ENCODE measurements around the gene HAPLN3.

The HAPLN3 gene

DNA sequence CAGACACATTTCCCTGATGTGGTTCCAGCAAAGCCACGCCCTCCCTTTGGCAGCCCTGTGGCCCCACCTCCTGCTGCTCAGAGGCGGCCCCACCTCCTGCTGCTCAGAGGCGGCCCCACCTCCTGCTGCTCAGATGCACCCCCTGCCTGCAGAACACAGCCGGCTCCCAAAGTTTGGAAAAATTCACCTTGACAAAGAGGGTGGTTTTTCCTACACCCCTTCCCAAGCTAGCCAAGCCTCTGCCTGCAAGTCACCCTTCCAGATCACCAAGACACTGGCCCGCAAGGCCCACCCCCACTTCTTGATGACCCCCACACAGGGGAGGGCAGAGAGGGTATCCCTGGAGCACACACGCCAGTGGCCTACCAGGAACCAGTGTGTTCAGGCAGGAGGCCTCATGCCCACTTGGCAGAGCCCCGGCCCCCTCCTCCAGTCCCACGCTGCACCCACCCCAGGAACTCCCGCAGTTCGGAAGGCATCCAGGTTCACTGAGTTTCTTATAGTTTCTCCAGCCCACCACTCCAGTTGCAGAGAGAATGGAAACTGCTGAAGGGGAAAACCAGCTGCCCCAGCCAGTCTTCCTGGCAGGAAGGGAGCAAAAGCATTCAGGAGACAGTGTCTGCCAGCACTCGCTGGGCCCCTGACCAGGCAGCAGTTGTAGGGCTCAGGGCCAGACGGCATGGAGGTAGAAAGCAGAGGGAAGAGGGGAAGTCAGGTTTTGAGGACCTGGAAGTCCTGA lies 2.3 kb upstream of the HAPLN3 start:
- in situ Hi-C loops (cut with HindIII; ENCODE audit: low sequenced_read_pairs), result no loop called here

DNA sequence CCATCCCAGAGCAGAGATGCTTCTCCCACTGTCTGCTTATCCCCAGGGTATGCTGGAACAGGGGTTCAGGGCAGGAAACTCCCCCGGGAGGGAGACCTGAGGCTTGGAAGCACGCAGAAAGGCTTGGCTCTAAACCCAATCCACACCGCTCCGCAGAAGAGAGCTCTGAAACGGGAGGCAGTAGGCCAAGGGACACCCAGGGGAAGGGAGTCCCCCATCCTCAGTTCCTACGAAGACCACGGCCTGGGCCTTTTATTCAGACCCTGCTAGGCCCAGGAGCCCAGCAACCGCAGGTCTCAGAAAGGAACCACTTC lies 1.8 kb upstream of the HAPLN3 start:
- in situ Hi-C loops (cut with HindIII; ENCODE audit: low sequenced_read_pairs), result no loop called here

DNA sequence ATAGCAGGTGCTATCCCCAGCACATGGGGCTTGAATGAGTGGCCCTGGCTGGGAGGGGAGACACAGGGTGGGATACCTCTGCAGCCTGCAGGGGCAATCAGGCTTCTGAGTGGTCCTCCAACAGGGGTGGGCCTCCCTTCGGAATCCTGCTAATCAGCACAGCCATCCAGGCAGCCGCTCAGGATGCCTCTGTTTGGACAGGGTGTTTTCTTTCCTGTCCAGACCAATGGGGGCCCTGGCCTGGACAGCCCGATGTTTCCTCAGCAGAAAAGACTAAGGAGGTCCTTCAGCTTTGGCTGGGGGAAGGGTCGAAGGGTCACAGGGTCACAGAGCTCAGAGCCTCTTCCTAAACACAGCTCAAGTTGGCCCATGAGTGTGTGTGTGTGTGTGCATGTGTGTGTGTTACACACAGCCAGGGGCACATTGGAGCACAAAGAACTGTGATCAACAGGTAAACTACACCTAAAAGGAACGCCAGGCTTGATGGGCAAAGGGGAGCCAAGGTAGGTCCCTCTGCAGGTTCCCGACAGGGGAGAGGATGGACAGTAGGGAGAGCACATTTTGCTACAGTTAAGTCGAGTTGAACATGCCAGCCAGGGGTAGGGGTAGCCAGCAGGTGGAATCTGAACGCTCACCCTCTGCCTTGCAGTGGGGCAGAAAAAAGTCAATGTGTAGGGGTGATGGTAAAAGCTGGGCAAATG lies 1.1 kb upstream of the HAPLN3 start:
- in situ Hi-C loops (cut with HindIII; ENCODE audit: low sequenced_read_pairs), result no loop called here

GRCh38 chr15:88894348-88894818 lies 961 bp downstream of the HAPLN3 start:
- in situ Hi-C loops (cut with HindIII; ENCODE audit: low sequenced_read_pairs), result no loop called here

- in situ Hi-C loops (cut with HindIII; ENCODE audit: low sequenced_read_pairs), result no loop called here
Measured at GRCh38 chr15:88891540-88892254, 3.6 kb downstream of the HAPLN3 start.

DNA sequence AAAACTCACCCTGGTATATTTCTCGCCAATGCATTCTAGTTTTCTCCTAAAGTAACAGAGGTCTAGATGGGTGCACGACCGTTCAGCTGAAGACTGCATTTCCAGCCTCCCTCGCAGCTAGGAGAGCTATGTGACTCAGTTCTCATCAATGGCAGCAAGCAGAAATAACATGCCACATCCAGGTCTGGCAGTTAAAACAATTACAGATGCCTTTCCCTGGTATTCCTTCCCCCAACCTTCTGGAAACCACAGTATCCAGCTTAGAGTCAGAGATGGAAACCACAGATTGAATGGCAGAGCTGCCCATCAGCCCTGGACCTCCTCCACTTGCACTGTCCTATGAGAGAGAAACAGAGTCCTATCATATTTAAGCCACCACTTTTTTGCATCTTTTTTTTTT lies 4.8 kb downstream of the HAPLN3 start:
- in situ Hi-C loops (cut with HindIII; ENCODE audit: low sequenced_read_pairs), result no loop called here

- in situ Hi-C loops (cut with HindIII; ENCODE audit: low sequenced_read_pairs), result no loop called here
Measured at GRCh38 chr15:88888719-88889118, 6.6 kb downstream of the HAPLN3 start.

DNA sequence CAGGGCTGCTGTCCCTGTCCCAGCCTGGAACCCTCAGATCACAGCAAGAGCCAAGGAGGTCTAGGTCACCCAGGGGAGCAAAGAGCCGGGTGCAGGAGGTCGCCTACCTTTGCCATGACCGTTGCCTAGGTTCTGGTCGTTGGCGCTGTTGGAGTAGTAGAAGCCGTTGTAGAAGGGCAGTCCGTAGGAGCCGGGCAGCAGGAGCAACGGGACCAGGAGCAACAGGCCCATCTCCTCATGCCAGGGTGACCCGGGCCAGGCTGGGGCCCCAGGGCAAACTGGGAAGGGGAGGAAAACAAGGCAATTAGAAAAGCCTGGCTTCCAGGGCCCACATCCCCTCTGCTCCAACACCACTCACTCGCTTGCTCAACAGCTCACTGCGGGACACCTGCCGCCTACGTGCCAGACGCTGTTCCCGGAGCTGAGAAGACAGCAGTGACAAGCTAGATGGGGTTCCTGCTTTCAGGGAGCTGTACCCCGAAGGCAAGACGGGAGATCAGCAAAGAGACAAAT lies 8.2 kb downstream of the HAPLN3 start:
- in situ Hi-C loops (cut with HindIII; ENCODE audit: low sequenced_read_pairs), result no loop called here

DNA sequence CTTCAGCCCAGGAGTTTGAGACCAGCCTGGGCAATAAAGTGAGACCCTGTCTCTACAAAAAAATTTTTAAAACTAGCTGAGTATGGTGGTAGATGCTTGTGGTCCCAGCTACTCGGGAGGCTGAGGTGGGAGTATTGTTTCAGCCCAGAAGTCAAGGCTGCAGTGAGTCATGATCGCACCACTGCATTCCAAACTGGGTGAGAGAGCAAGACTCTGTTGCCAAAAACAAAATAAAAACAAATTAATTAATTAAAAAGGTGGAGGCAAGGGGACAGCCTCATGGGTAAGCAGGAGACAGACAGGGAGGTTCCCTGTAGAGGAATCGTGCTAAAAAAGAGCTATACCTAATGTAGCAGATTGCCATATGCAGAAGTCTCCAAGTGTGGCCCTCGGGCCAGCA lies 12.6 kb downstream of the HAPLN3 start:
- in situ Hi-C loops (cut with HindIII; ENCODE audit: low sequenced_read_pairs), result loop anchor here (5.0 kb wide), 2 partner anchors 35 to 70 kb away; no protein-coding TSS in a partner anchor

DNA sequence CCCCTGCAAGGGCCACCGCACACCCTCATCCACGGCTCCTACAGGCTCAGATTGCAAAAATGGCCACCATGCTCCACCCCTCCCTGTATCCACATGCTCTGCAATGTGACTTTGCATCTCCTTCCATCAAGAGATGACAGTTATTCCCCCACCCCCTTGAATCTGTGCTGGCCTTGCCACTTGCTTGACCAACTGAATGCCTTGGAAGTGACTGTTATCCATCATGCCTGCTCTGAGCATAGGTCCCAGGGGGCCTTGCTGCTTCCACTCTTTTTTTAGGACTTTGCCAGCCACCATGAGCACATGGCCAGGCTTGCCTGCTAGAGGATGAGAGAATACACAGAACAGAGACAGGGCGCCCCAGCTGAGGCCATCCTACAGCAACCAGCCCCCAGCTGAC lies 13.6 kb downstream of the HAPLN3 start:
- in situ Hi-C loops (cut with HindIII; ENCODE audit: low sequenced_read_pairs), result loop anchor here (5.0 kb wide), 2 partner anchors 34 to 69 kb away; no protein-coding TSS in a partner anchor

GRCh38 chr15:88880944-88881740 lies 14.2 kb downstream of the HAPLN3 start:
- in situ Hi-C loops (cut with HindIII; ENCODE audit: low sequenced_read_pairs), result loop anchor here (5.0 kb wide), 2 partner anchors 34 to 69 kb away; no protein-coding TSS in a partner anchor

- in situ Hi-C loops (cut with HindIII; ENCODE audit: low sequenced_read_pairs), result no loop called here
Measured at GRCh38 chr15:88878720-88879184, 16.6 kb downstream of the HAPLN3 start.

- in situ Hi-C loops (cut with HindIII; ENCODE audit: low sequenced_read_pairs), result no loop called here
Measured at GRCh38 chr15:88877906-88878305, 17.4 kb downstream of the HAPLN3 start.

DNA sequence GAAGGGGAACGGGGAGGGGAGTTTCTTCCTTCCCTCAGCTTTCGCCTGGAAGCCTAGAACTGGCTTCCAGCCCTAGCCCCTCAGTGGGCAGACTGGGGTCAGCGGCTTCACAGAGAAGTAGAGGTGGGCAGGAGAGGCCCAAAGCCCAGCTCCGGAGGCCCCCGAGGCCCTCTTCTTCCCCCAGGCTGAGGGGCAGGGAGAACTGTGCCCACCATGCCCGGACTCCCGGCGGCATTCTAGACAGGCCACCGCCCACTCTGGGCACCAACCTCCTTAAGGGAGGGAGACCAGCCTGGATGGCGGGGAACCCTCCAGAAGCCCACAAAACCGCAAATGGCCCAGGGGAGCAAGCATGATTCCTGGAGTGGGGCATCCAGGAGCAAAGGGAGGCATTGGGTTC lies 17.9 kb downstream of the HAPLN3 start:
- in situ Hi-C loops (cut with HindIII; ENCODE audit: low sequenced_read_pairs), result no loop called here

DNA sequence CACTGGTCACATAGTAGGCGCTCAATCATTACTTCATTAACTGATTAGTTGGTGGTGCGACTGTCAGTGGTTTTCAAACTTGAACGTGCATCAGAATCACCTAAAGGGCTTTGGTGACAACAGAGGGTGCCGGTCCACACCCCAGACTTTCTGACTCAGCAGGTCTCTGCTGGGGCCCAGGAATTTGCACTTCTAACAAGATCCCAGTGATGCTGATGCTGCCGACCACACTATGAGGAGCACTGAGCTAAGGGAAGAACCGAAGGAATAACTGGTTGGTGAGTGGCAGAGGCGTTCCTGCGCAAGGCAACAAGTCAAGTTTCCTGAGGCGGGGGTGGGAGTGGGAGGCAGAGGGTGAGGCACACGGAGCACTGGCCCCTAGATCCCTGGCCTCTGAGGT lies 18.8 kb downstream of the HAPLN3 start:
- in situ Hi-C loops (cut with HindIII; ENCODE audit: low sequenced_read_pairs), result no loop called here

GRCh38 chr15:88874684-88875083 lies 20.7 kb downstream of the HAPLN3 start:
- in situ Hi-C loops (cut with HindIII; ENCODE audit: low sequenced_read_pairs), result no loop called here

GRCh38 chr15:88874275-88874674 lies 21.1 kb downstream of the HAPLN3 start:
- in situ Hi-C loops (cut with HindIII; ENCODE audit: low sequenced_read_pairs), result no loop called here

DNA sequence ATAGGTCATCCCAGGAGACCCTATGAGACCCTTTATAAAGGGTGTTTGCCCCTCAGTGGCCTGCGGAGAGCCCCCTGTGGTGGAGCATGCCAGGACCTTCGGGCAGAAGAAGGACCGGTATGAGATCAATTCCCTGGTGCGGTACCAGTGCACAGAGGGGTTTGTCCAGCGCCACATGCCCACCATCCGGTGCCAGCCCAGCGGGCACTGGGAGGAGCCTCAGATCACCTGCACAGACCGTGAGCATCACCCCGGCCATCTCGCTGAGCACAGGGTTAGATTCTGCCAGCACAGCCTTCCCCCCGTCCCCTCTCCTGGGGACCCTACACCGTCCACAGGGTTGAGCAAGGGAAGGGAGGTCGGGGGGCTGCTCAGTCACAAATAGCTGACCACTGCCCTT lies 21.6 kb downstream of the HAPLN3 start:
- in situ Hi-C loops (cut with HindIII; ENCODE audit: low sequenced_read_pairs), result no loop called here

GRCh38 chr15:88872706-88873105 lies 22.6 kb downstream of the HAPLN3 start:
- in situ Hi-C loops (cut with HindIII; ENCODE audit: low sequenced_read_pairs), result no loop called here

- in situ Hi-C loops (cut with HindIII; ENCODE audit: low sequenced_read_pairs), result no loop called here
Measured at GRCh38 chr15:88872106-88872505, 23.2 kb downstream of the HAPLN3 start.

DNA sequence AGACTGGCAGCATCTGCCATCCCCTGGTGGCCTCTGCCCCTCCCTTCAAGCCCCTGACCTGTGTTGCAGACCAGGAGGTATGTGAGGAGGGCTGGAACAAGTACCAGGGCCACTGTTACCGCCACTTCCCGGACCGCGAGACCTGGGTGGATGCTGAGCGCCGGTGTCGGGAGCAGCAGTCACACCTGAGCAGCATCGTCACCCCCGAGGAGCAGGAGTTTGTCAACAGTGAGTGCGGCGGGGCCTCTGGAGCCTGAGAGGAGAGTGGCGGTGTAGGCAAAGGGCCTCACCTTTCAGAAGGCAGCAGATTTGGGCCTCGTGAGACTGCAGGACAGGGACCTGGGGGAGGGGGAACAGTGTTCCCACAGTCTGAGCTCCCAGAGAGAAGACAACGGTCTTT lies 24.0 kb downstream of the HAPLN3 start:
- in situ Hi-C loops (cut with HindIII; ENCODE audit: low sequenced_read_pairs), result no loop called here

All from endothelial cell of hepatic sinusoid (primary cell).